Nephron (organoid): Measurements from ENCODE around the gene CLIC4.

Experiments used
- H3K27ac Mint-ChIP-seq, 3 experiments: 2 replicates each; pipeline ENCODE4 v1.8.0; 2020; ENCODE audit warnings: mixed read lengths in 3 of 3, mild to moderate bottlenecking in 2 of 3, moderate library complexity in 1 of 3
- H3K27me3 Mint-ChIP-seq: 2 replicates; pipeline ENCODE4 v1.8.0; 2021; ENCODE audit warnings: low read depth, mild to moderate bottlenecking, moderate library complexity, mixed read lengths
- H3K36me3 Mint-ChIP-seq: 2 replicates; pipeline ENCODE4 v1.8.0; 2020; ENCODE audit warnings: low read depth, mixed read lengths
- H3K4me1 Mint-ChIP-seq: 2 replicates; pipeline ENCODE4 v1.8.0; 2020; ENCODE audit warnings: mixed read lengths
- H3K4me3 Mint-ChIP-seq, 3 experiments: 2 replicates each; pipeline ENCODE4 v1.8.0; 2020; ENCODE audit warnings: mild to moderate bottlenecking in 3 of 3, mixed read lengths in 3 of 3, moderate library complexity in 2 of 3
- H3K9me3 Mint-ChIP-seq: 2 replicates; pipeline ENCODE4 v1.8.0; 2020; ENCODE audit warnings: mixed read lengths
- TF ChIP-seq, protein P1 (sequence below), 3 experiments: fragments of 200-600 bp; sonication (generic); IDR thresholded peaks; one replicate each; pipeline ENCODE4 v1.5.0; 2021; ENCODE audit warnings: antibody characterized with exemption in 3 of 3; ENCODE audit not compliant: unreplicated experiment in 3 of 3

Gene CLIC4

DNA sequence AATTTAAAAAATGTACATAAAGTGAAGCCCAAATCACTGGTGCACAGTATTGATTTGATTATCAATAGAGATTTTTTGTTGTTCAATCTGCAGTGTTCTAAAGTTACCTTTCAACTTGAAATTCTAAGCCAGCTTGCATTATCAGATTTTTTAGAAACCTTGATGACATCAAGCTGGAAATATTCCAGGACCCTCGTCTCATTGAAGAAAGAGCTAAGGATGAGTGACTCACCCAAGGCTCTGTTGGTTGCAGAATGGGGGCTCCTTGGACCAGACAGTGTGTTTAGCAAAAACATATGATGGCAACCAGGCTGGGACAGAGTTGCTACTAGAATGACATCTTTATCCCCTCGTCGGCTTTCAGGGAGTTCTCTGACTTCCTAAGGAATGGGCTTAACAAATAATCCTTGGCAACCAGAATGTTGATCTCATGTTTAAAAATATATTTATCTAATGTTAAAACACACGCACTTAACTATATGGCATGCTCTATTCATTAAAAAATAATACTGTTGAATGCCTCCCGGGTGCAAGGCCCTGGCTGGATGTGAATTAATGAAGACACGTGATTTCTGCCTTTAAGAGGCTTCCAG is 105.2 kb downstream of the CLIC4 start:
- peaks cover 40% of the 10 kb centered on the region for H3K27me3 Mint-ChIP-seq
- H3K27ac Mint-ChIP-seq: no peak overlapping the region
- H3K4me1 Mint-ChIP-seq: peaks cover 4% of the 10 kb centered on the region

DNA sequence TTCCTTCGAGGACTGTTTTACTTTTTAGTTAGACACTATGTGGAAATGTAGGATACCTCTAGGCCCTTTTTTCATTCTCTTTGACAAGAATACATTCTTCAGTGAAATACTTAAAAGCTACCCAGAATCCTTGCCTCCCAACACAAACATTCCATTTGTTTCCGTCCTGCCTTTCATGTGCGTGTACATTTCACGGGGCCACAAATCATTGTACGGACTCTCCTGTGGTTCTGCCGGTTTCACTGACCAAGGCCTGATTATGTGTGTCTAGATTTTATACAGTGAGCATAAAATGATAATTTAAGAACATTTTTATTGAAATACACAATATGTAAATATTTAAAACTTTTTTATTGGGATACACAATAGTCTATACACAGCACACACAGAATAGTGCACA is 108.4 kb downstream of the CLIC4 start:
- Mint-ChIP-seq H3K36me3 (no peaks in the 10 kb centered on the region), H3K4me3 (no peak overlapping the region), H3K4me1 (peaks cover 4% of the 10 kb centered on the region), H3K27me3 (peaks cover 54% of the 10 kb centered on the region), H3K9me3 (no peaks in the 10 kb centered on the region), H3K27ac (peak overlapping the region in 2 of 3 experiments; percentile 17 to 34)
- TF ChIP-seq, protein P1, sequence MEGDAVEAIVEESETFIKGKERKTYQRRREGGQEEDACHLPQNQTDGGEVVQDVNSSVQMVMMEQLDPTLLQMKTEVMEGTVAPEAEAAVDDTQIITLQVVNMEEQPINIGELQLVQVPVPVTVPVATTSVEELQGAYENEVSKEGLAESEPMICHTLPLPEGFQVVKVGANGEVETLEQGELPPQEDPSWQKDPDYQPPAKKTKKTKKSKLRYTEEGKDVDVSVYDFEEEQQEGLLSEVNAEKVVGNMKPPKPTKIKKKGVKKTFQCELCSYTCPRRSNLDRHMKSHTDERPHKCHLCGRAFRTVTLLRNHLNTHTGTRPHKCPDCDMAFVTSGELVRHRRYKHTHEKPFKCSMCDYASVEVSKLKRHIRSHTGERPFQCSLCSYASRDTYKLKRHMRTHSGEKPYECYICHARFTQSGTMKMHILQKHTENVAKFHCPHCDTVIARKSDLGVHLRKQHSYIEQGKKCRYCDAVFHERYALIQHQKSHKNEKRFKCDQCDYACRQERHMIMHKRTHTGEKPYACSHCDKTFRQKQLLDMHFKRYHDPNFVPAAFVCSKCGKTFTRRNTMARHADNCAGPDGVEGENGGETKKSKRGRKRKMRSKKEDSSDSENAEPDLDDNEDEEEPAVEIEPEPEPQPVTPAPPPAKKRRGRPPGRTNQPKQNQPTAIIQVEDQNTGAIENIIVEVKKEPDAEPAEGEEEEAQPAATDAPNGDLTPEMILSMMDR (IDR thresholded peaks at IDR 0.05; ENCODE audit: unreplicated experiment in 3 of 3): no peak

More for the DNA sequence above, 105.2 kb downstream of the CLIC4 start:
- H3K4me3 Mint-ChIP-seq: no peak overlapping the region
- no peaks in the 10 kb centered on the region for H3K36me3 Mint-ChIP-seq
- TF ChIP-seq, protein P1 (IDR thresholded peaks at IDR 0.05; ENCODE audit: unreplicated experiment in 3 of 3): no peak
- no peaks in the 10 kb centered on the region for H3K9me3 Mint-ChIP-seq

DNA sequence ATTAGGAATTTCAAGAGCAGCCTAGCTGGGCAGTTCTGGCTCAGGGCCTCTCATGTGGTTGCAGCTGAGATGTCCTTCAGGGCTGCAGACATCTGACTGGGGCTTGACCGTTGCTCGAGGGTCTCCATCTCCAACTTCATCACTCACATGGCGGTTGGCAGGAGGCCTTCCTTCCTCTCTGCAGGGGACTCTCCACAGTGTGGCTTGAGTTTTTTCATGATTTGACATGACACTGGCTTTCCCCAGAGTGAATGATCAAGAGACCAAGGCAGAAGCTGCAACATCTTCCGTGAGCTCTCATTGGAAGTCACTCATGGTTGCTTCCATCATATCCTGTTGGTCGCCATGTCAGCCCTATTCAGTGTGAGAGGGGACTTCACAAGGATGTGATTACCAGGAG is 110.2 kb downstream of the CLIC4 start:
- no peak overlapping the region for H3K4me3 Mint-ChIP-seq
- no peaks in the 10 kb centered on the region for H3K9me3 Mint-ChIP-seq
- peaks cover 44% of the 10 kb centered on the region for H3K27me3 Mint-ChIP-seq
- H3K27ac Mint-ChIP-seq: no peak overlapping the region
- peaks cover 4% of the 10 kb centered on the region for H3K4me1 Mint-ChIP-seq
- TF ChIP-seq, protein P1 (IDR thresholded peaks at IDR 0.05; ENCODE audit: unreplicated experiment in 3 of 3): no peak
- H3K36me3 Mint-ChIP-seq: no peaks in the 10 kb centered on the region

DNA sequence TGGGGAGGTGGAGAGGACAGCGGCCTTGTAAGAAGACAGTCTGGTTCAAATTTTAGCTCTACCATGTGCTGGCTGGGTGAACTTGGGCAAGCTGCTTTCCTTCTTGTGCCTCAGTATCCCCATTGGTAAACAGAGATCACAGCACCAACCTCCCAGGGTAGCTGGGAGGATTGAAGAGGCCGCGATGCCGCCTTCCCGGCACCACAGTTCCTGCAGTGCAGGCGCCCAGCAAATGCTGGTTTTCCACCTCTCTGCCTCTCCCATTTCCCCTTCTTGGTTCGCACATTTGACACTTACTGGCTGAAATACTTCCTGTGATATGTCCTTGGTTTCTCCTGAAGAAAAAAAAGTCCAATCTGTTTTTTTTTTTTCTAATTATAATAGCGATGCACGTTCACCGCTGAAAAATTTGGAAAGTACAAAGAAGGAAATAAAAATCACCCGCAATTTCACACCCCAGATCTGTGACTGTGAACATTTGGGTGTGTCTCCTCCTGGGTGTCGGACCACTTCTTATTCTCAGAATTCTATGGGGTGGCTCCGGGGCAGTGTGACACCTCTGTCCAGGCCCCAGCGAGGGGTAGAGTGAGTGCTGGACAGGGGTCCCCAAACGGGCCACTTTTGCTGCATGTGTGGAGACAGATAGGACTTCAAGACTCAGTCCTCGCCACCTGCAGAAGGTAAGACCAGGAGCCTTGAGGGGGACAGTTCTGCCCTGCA is 111.7 kb downstream of the CLIC4 start:
- Mint-ChIP-seq H3K4me3 (no peak overlapping the region), H3K4me1 (peaks cover 4% of the 10 kb centered on the region), H3K27ac (no peak overlapping the region), H3K36me3 (no peaks in the 10 kb centered on the region), H3K27me3 (peaks cover 40% of the 10 kb centered on the region), H3K9me3 (no peaks in the 10 kb centered on the region)
- TF ChIP-seq, protein P1 (IDR thresholded peaks at IDR 0.05; ENCODE audit: unreplicated experiment in 3 of 3): no peak

DNA sequence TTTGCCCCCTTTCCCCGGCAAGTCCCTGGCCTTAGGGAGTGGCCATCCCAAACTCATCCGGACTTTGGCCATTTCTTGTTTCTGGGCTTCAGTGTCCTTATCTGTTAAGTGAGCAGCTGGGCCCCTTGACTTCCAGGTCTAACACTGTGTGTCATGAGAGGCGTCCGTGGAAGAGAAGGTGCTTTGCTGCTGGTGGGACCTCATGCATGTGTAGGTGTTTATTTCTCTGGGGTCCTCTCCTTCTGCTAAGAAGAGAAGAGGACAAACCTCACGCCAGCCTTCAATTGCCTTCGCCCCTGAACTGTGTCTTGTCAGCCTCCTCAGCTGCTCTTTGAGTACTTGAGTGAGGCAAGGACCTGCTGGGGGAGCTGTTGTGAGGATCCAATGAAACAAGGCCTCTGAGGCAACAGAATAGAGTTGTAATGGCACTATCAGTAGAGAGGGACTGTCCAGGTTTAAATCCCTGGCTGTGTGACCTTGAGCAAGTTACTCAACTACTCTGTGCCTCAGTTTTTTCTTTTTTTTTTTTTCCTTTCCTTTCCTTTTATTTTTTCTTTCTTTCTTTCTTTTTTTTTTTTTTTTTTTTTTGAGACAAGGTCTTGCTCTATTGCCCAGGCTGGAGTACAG is 112.4 kb downstream of the CLIC4 start:
- Mint-ChIP-seq H3K27me3 (peaks cover 40% of the 10 kb centered on the region), H3K4me1 (peaks cover 10% of the 10 kb centered on the region), H3K9me3 (no peaks in the 10 kb centered on the region), H3K4me3 (no peak overlapping the region), H3K36me3 (no peaks in the 10 kb centered on the region), H3K27ac (no peak overlapping the region)
- TF ChIP-seq, protein P1 (IDR thresholded peaks at IDR 0.05; ENCODE audit: unreplicated experiment in 3 of 3): no peak
